SKM-1 treated with dmso at 0.1 percent for 144 hours (cell line): ENCODE results near the gene SRSF9.

Experiments used
- DNase-seq: peaks from one replicate; lab custom pipeline; 2025; ENCODE audit not compliant: unreplicated experiment; lab: John Stamatoyannopoulos, UW

Gene SRSF9

GRCh38 chr12:120413901-120414695, 55.5 kb downstream of the SRSF9 start:
- no peak for DNase-seq

DNA sequence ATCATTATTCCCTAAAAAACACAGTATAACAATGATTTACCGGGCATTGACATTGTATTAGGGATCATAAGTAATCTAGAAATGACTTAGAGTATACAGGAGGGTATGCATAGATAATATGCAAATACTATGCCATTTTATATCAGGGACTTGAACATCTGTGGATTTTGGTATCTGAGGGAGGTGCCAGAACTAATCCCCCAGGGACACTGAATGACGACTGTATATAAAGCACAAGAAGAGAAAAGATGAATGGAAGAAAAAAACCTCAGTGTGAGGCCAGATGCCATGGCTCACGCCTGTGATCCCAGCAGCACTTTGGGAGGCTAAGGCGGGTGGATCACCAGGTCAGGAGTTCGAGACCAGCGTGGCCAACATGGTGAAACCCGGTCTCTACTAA, 57.1 kb downstream of the SRSF9 start:
- no peak for DNase-seq
